Esophagus (tissue), 2 donors: ENCODE measurements around the gene NKD2. TPM values are rescaled to one million over a fixed set of nuclear protein-coding genes. Genes with fewer than 3 reads are reported as not detected.

Source experiments
- H3K27ac ChIP-seq, 2 donors: one replicate each; pipeline ENCODE4 v1.5.1; 2013; ENCODE audit warnings: low read depth in 2 of 2, mild to moderate bottlenecking in 2 of 2, inconsistent platforms in 1 of 2, low read length in 1 of 2, moderate library complexity in 1 of 2
- H3K27me3 ChIP-seq, 2 donors: one replicate each; pipeline ENCODE4 v1.6.1; 2013; ENCODE audit warnings: low read length in 2 of 2, control low read depth in 1 of 2, mild to moderate bottlenecking in 1 of 2; ENCODE audit not compliant: insufficient read depth in 2 of 2, control insufficient read depth in 1 of 2
- H3K36me3 ChIP-seq, 2 donors: one replicate each; pipeline ENCODE4 v1.6.1; 2013; ENCODE audit warnings: low read length in 1 of 2; ENCODE audit not compliant: control insufficient read depth in 2 of 2, insufficient read depth in 2 of 2
- H3K4me1 ChIP-seq, 2 donors: one replicate each; pipeline ENCODE4 v1.6.1; 2013; ENCODE audit warnings: low read length in 1 of 2; ENCODE audit not compliant: control insufficient read depth in 2 of 2, insufficient read depth in 2 of 2
- H3K4me3 ChIP-seq, 2 donors: one replicate each; pipeline ENCODE4 v1.5.1; 2013; ENCODE audit warnings: low read length in 2 of 2, mild to moderate bottlenecking in 2 of 2, low read depth in 1 of 2, moderate library complexity in 1 of 2
- H3K9me3 ChIP-seq, 2 donors: one replicate each; pipeline ENCODE4 v1.6.1; 2013; ENCODE audit warnings: mild to moderate bottlenecking in 2 of 2, low read depth in 1 of 2, low read length in 1 of 2, moderate library complexity in 1 of 2; ENCODE audit not compliant: control insufficient read depth in 2 of 2, insufficient read depth in 1 of 2
- WGBS, 2 donors: extraction: QIAGEN DNeasy Blood & Tissue Kit; methylation state at CpG; one replicate each; pipeline ENCODE4 v1.1.7; 2013; 5-methylcytosine and 5-hydroxymethylcytosine counted together
- polyA plus RNA-seq, 2 donors: library from polyadenylated mRNA; stranded (reverse); fragments of 200-250 nt; gene quantifications; one replicate each; pipeline ENCODE4 v1.2.3, GENCODE V29; 2013
- donor health status: healthy with polysubstance abuse.
- donor health status: Bipolar disorder and iron deficiency.

Gene NKD2
- polyA plus RNA-seq, 2 donors: 4.2 to 4.5 TPM

- no peak overlapping the region for H3K4me3 ChIP-seq
- peaks cover 0 to 8% of the 10 kb centered on the region in 2 donors for H3K9me3 ChIP-seq
- peaks cover 0 to 5% of the 10 kb centered on the region in 2 donors for H3K36me3 ChIP-seq
- H3K27me3 ChIP-seq: no peaks in the 10 kb centered on the region
- H3K4me1 ChIP-seq: peaks cover 0 to 2% of the 10 kb centered on the region in 2 donors
- H3K27ac ChIP-seq: no peak overlapping the region
- WGBS, 2 donors: 70 to 71% methylated on average over 16 of the region's 16 CpGs
Measured at GRCh38 chr5:1037123-1037670, 28.6 kb downstream of the NKD2 start.

GRCh38 chr5:1037671-1038416, 29.2 kb downstream of the NKD2 start:
- Histone ChIP-seq H3K36me3 (peaks cover 0 to 5% of the 10 kb centered on the region in 2 donors), H3K9me3 (peaks cover 0 to 8% of the 10 kb centered on the region in 2 donors), H3K27me3 (no peaks in the 10 kb centered on the region), H3K4me1 (peaks cover 0 to 2% of the 10 kb centered on the region in 2 donors), H3K4me3 (no peak overlapping the region), H3K27ac (no peak overlapping the region)
- WGBS, 2 donors: 94 to 95% methylated on average over 36 to 43 of the region's 43 CpGs

- H3K9me3 ChIP-seq: peaks cover 0 to 8% of the 10 kb centered on the region in 2 donors
- H3K27ac ChIP-seq: no peak overlapping the region
- no peak overlapping the region for H3K4me3 ChIP-seq
- H3K27me3 ChIP-seq: no peaks in the 10 kb centered on the region
- 85 to 88% methylated on average over 27 to 28 of the region's 28 CpGs for WGBS, 2 donors
- H3K36me3 ChIP-seq: peaks cover 0 to 2% of the 10 kb centered on the region in 2 donors
- peaks cover 0 to 2% of the 10 kb centered on the region in 2 donors for H3K4me1 ChIP-seq
Measured at GRCh38 chr5:1038417-1039209, 30.0 kb downstream of the NKD2 start.

GRCh38 chr5:1039210-1039548, 30.6 kb downstream of the NKD2 start:
- Histone ChIP-seq H3K9me3 (peaks cover 0 to 10% of the 10 kb centered on the region in 2 donors), H3K4me1 (peaks cover 0 to 2% of the 10 kb centered on the region in 2 donors), H3K36me3 (peaks cover 0 to 2% of the 10 kb centered on the region in 2 donors), H3K27me3 (no peaks in the 10 kb centered on the region), H3K4me3 (no peak overlapping the region), H3K27ac (no peak overlapping the region)
- 87 to 90% methylated on average over 16 of the region's 16 CpGs for WGBS, 2 donors

GRCh38 chr5:1039706-1040260, 31.2 kb downstream of the NKD2 start:
- H3K9me3 ChIP-seq: peaks cover 0 to 14% of the 10 kb centered on the region in 2 donors
- 93 to 96% methylated on average over 16 to 18 of the region's 18 CpGs for WGBS, 2 donors
- no peak overlapping the region for H3K4me3 ChIP-seq
- H3K4me1 ChIP-seq: peaks cover 0 to 2% of the 10 kb centered on the region in 2 donors
- no peaks in the 10 kb centered on the region for H3K27me3 ChIP-seq
- no peak overlapping the region for H3K27ac ChIP-seq
- no peaks in the 10 kb centered on the region for H3K36me3 ChIP-seq

GRCh38 chr5:1040571-1040970, 32.0 kb downstream of the NKD2 start:
- H3K27me3 ChIP-seq: no peaks in the 10 kb centered on the region
- WGBS, 2 donors: 91 to 95% methylated on average over 10 of the region's 10 CpGs
- no peak overlapping the region for H3K27ac ChIP-seq
- peaks cover 0 to 2% of the 10 kb centered on the region in 2 donors for H3K4me1 ChIP-seq
- H3K9me3 ChIP-seq: peaks cover 0 to 18% of the 10 kb centered on the region in 2 donors
- H3K4me3 ChIP-seq: no peak overlapping the region
- H3K36me3 ChIP-seq: no peaks in the 10 kb centered on the region

GRCh38 chr5:1041225-1042143, 32.9 kb downstream of the NKD2 start:
- H3K9me3 ChIP-seq: peaks cover 0 to 26% of the 10 kb centered on the region in 2 donors
- 82 to 83% methylated on average over 15 of the region's 15 CpGs for WGBS, 2 donors

GRCh38 chr5:1042626-1043025, 34.0 kb downstream of the NKD2 start:
- Histone ChIP-seq H3K4me1 (peaks cover 0 to 2% of the 10 kb centered on the region in 2 donors), H3K9me3 (peaks cover 0 to 26% of the 10 kb centered on the region in 2 donors), H3K27me3 (no peaks in the 10 kb centered on the region), H3K27ac (no peak overlapping the region), H3K36me3 (no peaks in the 10 kb centered on the region), H3K4me3 (no peak overlapping the region)
- WGBS, 2 donors: 88 to 89% methylated on average over 7 of the region's 7 CpGs

More at GRCh38 chr5:1041225-1042143, 32.9 kb downstream of the NKD2 start:
- Histone ChIP-seq H3K4me3 (no peak overlapping the region), H3K4me1 (peaks cover 0 to 2% of the 10 kb centered on the region in 2 donors), H3K27ac (no peak overlapping the region), H3K36me3 (no peaks in the 10 kb centered on the region), H3K27me3 (no peaks in the 10 kb centered on the region)
